ENCODE results near the gene KNCN. TPM values are rescaled to one million over a fixed set of nuclear protein-coding genes. Genes with fewer than 3 reads are reported as not detected.

KNCN gene
- total RNA-seq, 1 donor from 2014 or later: not detected

- DNase-seq: no peak
Observed at GRCh38 chr1:46568461-46568891, 17.0 kb upstream of the KNCN start.

GRCh38 chr1:46563341-46563740 lies 11.9 kb upstream of the KNCN start:
- DNase-seq: no peak

DNA sequence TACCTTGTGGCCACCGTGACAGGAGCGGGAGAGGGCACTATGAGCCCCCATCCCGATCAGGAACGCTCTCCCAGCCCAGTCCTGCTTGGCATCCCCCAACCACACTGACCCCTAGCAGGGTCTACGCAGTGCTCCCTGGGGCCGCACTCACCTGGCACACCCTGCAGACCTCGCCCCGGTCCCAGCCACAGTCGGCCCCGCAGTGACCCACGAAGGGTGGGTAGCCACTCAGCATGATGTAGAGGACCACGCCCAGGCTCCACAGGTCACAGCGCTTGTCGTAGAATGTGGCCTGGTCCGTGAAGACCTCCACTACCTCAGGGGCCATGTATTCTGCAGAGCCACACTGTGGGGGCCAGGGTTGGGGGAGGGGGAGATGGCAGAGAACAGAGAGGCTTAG lies 11.1 kb upstream of the KNCN start:
- DNase-seq: no peak

- DNase-seq: no peak
Observed at GRCh38 chr1:46558966-46559365, 7.5 kb upstream of the KNCN start.

DNA sequence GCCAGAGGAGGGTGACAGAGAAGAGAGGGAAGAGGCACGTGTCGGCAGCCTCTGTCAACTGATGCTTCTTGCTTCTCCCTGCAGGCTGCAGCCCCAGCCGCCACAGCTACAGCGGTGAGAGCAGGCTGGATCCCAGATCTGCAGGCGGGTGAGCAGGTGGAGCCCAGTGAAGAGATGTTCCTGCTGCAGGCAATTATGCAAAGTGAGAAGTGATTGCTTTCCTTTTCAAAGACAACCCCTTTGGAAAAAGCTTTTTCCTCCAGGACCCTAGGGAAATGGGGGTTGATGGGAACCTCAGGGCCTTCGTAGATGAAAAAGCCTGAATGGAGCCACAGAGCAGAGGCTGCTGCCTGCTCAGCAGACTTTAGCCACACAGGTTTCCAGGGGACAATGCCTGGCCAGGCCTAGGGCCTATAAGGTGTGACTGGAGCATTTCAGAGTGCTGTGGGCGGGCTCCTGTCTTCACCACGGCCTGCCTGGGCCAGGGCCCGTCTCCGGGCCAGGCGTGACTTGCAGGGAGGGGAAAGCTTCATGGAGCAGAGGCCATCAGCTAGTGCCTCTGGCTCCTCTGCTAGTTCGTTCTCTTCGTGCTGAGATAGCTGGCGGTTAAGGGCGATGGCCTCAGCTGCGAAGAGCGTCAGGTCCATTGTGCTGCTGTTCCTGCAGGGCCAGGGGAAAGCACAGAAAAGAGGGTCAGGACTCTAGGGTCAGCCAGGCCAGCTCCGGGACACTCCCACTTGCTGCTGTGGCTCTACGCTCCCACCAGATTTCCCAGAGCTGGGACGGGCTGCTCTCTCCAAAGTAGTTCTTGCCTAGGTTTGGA lies 6.9 kb upstream of the KNCN start:
- no peak for DNase-seq

DNA sequence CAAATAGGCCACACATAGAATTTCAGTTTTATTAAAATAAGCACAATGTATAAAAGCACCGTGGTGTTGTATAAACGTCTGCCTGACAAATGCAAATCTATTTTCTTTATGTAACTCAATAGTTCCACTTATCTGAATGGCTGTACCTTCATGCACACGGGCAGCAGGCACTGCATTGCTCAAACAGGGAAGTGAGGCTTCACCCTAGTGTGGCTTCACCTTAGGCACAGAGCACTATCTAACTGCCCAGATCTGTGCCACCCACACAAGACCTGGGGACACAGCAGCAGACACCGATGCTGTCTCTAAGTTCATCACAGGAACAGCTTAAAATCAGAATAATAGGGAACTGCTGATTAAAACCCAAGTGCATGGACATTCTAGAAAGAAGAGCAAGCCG lies 6.0 kb upstream of the KNCN start:
- no peak for DNase-seq

GRCh38 chr1:46556822-46557221 lies 5.4 kb upstream of the KNCN start:
- DNase-seq: no peak

GRCh38 chr1:46555826-46556619 lies 4.6 kb upstream of the KNCN start:
- no peak for DNase-seq

- no peak for DNase-seq
Observed at GRCh38 chr1:46554597-46555381, 3.3 kb upstream of the KNCN start.

- DNase-seq: no peak
Observed at GRCh38 chr1:46554236-46554596, 2.8 kb upstream of the KNCN start.

DNA sequence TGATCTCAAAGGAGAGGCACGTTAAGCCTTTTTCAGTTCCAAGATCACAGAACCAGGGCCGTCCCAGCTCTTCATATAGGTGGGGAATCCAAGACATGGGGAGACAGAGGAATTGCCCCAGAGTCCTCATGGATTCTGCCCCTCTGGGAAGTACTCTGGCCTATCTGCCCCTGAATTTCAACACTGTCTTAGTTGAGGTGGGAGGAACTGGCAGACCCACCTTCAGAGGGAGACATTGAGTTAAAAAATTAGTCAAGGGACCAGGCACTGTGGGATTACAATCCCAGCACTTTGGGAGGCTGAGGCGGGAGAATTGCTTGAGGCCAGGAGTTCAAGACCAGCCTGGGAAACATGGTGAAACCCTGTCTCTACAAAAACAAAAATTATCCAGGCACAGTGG lies 2.1 kb upstream of the KNCN start:
- DNase-seq: no peak

DNA sequence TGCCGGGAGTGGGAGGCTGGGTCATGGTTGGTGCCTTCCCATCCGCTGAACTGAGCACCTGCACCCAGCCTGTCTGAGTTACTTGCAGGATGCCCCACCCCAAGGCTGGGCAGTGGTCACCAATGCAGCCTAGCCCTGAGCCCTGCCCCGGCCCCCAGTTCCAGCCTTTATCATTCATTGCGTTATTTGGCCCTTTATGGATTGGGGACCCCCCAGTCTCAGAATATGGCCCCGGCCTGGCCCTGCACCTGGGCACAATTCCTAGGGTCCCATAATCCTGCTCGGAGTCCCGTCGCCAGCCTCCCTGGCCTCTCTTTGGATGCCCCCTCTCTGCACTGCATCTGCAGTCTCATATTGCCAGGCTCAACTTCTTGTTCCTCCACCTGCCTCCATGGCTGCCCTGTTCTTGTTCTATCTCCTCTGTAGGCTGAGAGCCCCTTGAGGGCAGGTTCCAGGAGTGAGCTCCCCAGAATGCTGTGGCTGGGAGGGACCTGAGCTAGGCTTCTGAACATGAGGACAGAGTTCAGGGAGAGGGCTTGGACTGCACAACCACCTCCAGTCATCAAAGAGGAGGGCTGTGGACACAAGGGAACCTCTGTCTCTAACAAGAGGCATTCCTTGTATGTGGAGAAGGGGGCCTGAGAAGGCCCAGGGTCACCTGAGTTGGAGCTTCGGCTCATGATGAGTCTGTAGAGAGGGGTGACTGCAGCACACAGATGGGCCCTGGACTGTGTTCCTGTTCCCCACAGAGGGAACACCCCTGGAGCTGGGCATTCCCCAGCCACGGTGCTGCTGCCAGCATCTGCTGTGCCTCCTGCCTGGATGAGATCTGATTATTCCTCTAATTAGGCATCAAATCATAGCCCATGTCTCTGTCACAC lies 1.1 kb upstream of the KNCN start:
- no peak for DNase-seq

GRCh38 chr1:46550751-46551231 lies 656 bp downstream of the KNCN start:
- peak; percentile 84 for DNase-seq

DNA sequence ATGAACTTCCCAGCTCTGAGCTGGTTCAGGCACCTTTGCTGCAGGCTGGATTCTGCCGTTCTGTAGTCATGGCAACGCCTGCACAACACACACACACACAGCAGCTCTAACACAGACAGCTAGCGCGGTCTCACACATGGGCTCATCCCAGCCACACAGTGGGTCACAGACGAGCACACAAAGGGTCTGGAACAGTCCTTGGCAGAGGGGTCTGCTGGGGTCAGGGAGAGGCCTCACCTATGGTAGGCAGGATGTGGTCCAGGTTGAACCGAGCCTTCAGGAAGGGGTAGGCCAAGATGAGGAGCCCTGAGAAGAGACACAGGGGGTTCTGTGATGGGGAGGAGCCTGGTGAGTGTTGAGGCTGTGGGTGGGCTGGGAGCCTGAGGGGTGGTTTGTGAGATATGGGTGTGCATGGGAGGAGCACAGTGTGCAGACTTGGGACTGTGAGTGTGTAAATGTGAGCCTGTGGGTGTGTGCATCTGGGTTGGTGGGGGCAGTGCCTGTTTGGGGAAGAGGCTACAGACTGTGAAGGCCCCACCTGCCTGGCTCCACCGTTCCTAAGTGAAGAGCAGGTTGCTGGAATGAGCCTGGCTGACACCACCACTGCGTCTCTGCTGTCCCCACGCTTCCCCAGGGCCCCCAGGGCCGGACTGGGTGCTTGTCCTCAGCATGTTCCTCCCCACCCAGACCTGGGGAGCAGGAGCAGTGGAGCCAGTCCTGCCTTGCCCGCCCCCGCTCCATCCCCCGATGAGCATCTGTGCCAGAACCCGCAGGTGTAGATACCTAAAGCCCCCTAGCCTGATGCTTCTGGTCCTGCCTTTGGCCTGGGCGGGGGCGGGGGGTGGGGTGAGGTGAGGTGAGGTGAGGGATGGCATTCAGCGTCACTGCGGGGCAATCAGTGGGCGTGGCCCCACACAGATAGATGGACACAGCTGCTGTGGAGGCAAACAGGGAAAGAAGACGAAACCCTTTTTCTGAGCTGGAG lies 1.5 kb downstream of the KNCN start:
- peak; percentile 79 for DNase-seq

- DNase-seq: peak; percentile 49
Observed at GRCh38 chr1:46547481-46548383, 3.7 kb downstream of the KNCN start.

DNA sequence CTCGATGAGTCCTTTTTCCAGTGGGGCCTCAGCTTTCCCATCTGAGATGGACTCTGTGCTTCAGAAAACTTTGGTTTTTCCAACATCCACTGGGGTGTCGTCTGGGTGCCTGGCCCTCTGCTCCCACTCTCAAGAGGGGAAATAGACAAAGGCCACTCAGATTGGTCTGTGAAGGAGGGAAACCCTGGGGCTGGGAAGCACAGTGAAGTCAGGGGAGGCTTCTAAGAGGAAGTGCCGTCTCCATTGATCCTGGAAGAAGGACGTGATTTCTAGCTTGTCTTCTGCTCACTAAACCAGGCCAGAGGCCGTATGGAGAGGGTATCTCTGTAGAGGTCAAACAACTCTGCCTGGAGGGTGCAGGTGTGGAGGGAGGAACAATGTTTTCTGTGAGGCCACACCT lies 5.2 kb downstream of the KNCN start:
- DNase-seq: no peak

GRCh38 chr1:46545784-46546183 lies 5.7 kb downstream of the KNCN start:
- DNase-seq: no peak

- no peak for DNase-seq
Observed at GRCh38 chr1:46544561-46545240, 6.7 kb downstream of the KNCN start.

Data from tongue (tissue), 2 donors.